HG02973 (cell line): Measurements from ENCODE around the gene VWA3A.
A peak's percentile ranks its signal among the peaks of the same experiment; 100 is the strongest.
"Not testable (repeated sequence)": the region's sequence is repeated elsewhere in the genome, so short reads cannot be mapped to it uniquely, and the experiment has no call there.

ENCODE experiments used
- ATAC-seq: cut with Tn5 transposase; IDR thresholded peaks from one replicate; pipeline ENCODE4 v1.9.1; 2021; ENCODE audit warnings: moderate library complexity; ENCODE audit not compliant: unreplicated experiment

Gene VWA3A

GRCh38 chr16:22195695-22196558, 103.6 kb downstream of the VWA3A start:
- no peak for ATAC-seq

GRCh38 chr16:22196559-22197168, 104.3 kb downstream of the VWA3A start:
- ATAC-seq = not testable (repeated sequence)

DNA sequence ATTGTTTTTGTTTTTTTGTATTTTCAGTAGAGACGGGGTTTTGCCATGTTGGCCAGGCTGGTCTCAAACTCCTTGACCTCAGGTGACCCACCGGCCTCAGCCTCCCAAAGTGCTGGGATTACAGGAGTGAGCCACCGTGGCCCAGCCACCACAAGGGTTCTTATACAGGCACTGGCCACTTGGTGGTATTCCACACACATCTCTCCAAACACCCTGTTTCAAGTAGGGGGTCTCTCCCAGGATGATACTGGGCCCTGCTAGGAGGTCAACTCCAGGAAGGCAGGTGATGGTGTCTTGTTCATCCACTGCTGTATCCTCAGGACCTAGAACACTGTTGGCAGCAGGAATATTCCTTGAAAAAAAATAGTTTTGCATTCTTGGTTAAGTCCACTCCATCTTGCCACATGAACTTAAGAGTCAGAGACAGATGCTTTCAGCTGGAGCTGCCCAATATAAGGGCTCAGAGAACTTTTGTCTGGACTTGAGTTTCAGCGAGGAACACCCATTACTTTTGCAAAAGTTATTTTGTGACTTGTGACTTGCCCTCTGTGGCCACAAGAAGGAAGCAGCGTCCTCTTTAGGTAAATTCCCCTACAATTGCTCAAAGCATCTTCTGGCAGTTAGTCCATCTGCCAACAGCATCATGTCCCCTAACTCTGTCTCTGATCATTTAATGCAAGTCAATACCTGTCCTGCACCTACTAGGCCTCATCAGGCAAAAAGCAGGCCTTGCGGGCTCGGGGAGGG, 106.4 kb downstream of the VWA3A start:
- ATAC-seq = no peak

DNA sequence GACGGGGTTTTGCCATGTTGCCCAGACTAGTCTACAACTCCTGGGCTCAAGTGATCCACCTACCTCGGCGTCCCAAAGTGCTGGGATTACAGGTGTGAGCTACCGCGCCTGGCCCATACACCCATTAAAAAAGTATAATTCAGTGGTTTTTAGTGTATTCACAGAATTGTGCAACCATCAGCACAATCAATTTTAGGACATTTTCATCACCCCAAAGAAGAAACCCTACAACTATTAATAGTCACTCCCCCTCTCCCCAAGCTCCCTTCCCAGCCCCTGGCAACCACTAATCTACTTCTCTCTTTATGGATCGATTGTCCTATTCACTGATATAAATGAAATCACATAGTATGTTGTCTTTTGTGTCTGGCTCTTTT, 109.9 kb downstream of the VWA3A start:
- ATAC-seq = no peak

- no peak for ATAC-seq
Observed at GRCh38 chr16:22203091-22203490, 110.8 kb downstream of the VWA3A start.

- ATAC-seq = no peak
Observed at GRCh38 chr16:22204091-22204655, 111.8 kb downstream of the VWA3A start.

GRCh38 chr16:22205577-22206012, 113.3 kb downstream of the VWA3A start:
- no peak for ATAC-seq

- ATAC-seq = peak; percentile 69
Observed at GRCh38 chr16:22206013-22206841, 113.9 kb downstream of the VWA3A start, which contains the start of gene EEF2K. Gene EEF2K (plus strand): TSS chr16:22206278. CDS start chr16:22225730, 19,452 bp downstream.
